Ovary (tissue), 3 donors: ENCODE measurements around the gene TBCD.

ENCODE experiments used
- CTCF ChIP-seq, 3 donors: fragments of 450-650 bp in 2 of 3; fragments of 200-600 bp in 1 of 3; IDR thresholded peaks; one replicate each; pipeline versions ENCODE4 v1.5.1 to v1.8.0; 2016 to 2022; ENCODE audit warnings: antibody characterized with exemption in 3 of 3, mild to moderate bottlenecking in 1 of 3
- EP300 ChIP-seq: sonication (generic); formaldehyde crosslinking; IDR thresholded peaks from one replicate; pipeline ENCODE4 v1.6.1; 2017; ENCODE audit warnings: antibody characterized with exemption
- POLR2A ChIP-seq: fragments of 450-650 bp; IDR thresholded peaks from one replicate; pipeline ENCODE4 v1.6.1; 2017; ENCODE audit warnings: antibody characterized with exemption, mild to moderate bottlenecking, moderate library complexity
- donor health status: DM: no; HTN: no; CAD: no.

GRCh38 chr17:82703036-82703745 lies 48.7 kb upstream of the TBCD start:
- TF ChIP-seq POLR2A (no peak), CTCF (IDR thresholded peaks at IDR 0.05) (no peak), EP300 (no peak)
